HepG2 (cell line): ENCODE results near the gene SLC41A3. TPM values are rescaled to one million over a fixed set of nuclear protein-coding genes. Genes with fewer than 3 reads are reported as not detected.
"Not testable (repeated sequence)": the region's sequence is repeated elsewhere in the genome, so short reads cannot be mapped to it uniquely, and the experiment has no call there.

Experiments
- ATAC-seq: fragments of 200-7000 bp; cut with Tn5 transposase; 3 replicates; pipeline ENCODE4 v1.9.1; 2020; ENCODE audit warnings: mild to moderate bottlenecking, moderate library complexity
- BruUV-seq: library from RNA; stranded (reverse); fragments of 400-500 nt; replicated peaks from 2 replicates; lab custom pipeline; 2021; lab: Mats Ljungman, UMichigan
- CTCF ChIA-PET: fragments of 300-600 bp; formaldehyde crosslinking; extraction: SDS; loops from one replicate; lab custom pipeline; 2021; ENCODE audit warnings: low total read pairs, inconsistent platforms, low intra/inter-chr PET ratio; lab: Yijun Ruan, JAX
- POLR2A ChIA-PET: fragments of 350-600 bp; sonication (Branson Sonifier 250); formaldehyde crosslinking; loops from one replicate; lab custom pipeline; 2020; ENCODE audit warnings: antibody characterized with exemption, inconsistent platforms; lab: Yijun Ruan, JAX
- DNase-seq: peaks from one replicate; pipeline ENCODE4 v3.0.0-alpha.2; 2015; ENCODE audit warnings: low spot score
- FAIRE-seq: peaks from 3 replicates; lab custom pipeline; 2011; peaks lifted over from hg19 to GRCh38; lab: Jason Lieb, UNC
- H2AFZ ChIP-seq: one replicate; pipeline ENCODE4 v1.6.1; 2011; ENCODE audit warnings: low read length, inconsistent platforms
- H3K27ac ChIP-seq: fragments of 300-600 bp; 3 replicates; pipeline ENCODE4 v1.8.0; 2011; ENCODE audit warnings: mixed run types, mild to moderate bottlenecking, mixed read lengths, low read length, inconsistent platforms; ENCODE audit not compliant: insufficient read depth; ENCODE audit errors: extremely low read length
- H3K27me3 ChIP-seq, 2 experiments: fragments of 200-600 bp in 1 of 2; 2 replicates in 1 of 2; 3 replicates in 1 of 2; pipeline versions ENCODE4 v1.6.0 to v1.8.0; 2011; ENCODE audit warnings: low read length in 2 of 2, mild to moderate bottlenecking in 2 of 2, moderate library complexity in 2 of 2, inconsistent platforms in 1 of 2; ENCODE audit not compliant: insufficient read depth in 2 of 2, control insufficient read depth in 1 of 2
- H3K36me3 ChIP-seq, 2 experiments: fragments of 200-600 bp in 1 of 2; replicated peaks in 1 of 2; 2 replicates in 1 of 2; 3 replicates in 1 of 2; pipeline versions ENCODE4 v1.5.1 to v1.8.0; 2011; ENCODE audit warnings: low read length in 2 of 2, inconsistent platforms in 1 of 2; ENCODE audit not compliant: insufficient read depth in 2 of 2, control insufficient read depth in 1 of 2
- H3K4me1 ChIP-seq: 2 replicates; pipeline ENCODE4 v1.5.1; 2012; ENCODE audit warnings: low read length, inconsistent platforms; ENCODE audit not compliant: insufficient read depth
- H3K4me2 ChIP-seq: 2 replicates; pipeline ENCODE4 v1.6.0; 2011; ENCODE audit warnings: low read depth, low read length, inconsistent platforms
- H3K4me3 ChIP-seq, 3 experiments: fragments of 200-600 bp in 1 of 3; sonication (generic), shearing (Covaris generic) in 1 of 3; replicated peaks in 1 of 3; 2 replicates each; pipeline ENCODE4 v1.5.1; 2011 to 2016; ENCODE audit warnings: low read length in 3 of 3, inconsistent platforms in 2 of 3, low read depth in 2 of 3, mild to moderate bottlenecking in 2 of 3, control low read depth in 1 of 3, mixed read lengths in 1 of 3; ENCODE audit not compliant: insufficient read depth in 1 of 3
- H3K79me2 ChIP-seq: one replicate; pipeline ENCODE4 v1.6.1; 2011; ENCODE audit warnings: low read length, inconsistent platforms; ENCODE audit not compliant: insufficient read depth
- H3K9ac ChIP-seq: 2 replicates; pipeline ENCODE4 v1.6.0; 2011; ENCODE audit warnings: mild to moderate bottlenecking, low read depth, low read length, inconsistent platforms; ENCODE audit not compliant: insufficient read depth
- H3K9me3 ChIP-seq: 2 replicates; pipeline ENCODE4 v1.5.1; 2012; ENCODE audit warnings: mild to moderate bottlenecking, low read length
- H4K20me1 ChIP-seq: 2 replicates; pipeline ENCODE4 v1.6.0; 2011; ENCODE audit warnings: inconsistent platforms, mild to moderate bottlenecking, low read length, moderate library complexity; ENCODE audit not compliant: insufficient read depth
- ATAD3A ChIP-seq: sonication (generic); formaldehyde crosslinking; IDR thresholded peaks from 2 replicates; pipeline ENCODE4 v1.4.0; 2020; ENCODE audit warnings: missing genetic modification reagents
- FOXP1 ChIP-seq, 2 experiments: fragments of 450-650 bp in 1 of 2; IDR thresholded peaks; 2 replicates each; pipeline ENCODE4 v1.6.1; 2017 to 2018; ENCODE audit warnings: antibody characterized with exemption in 1 of 2
- FUBP1 ChIP-seq: sonication (generic); formaldehyde crosslinking; IDR thresholded peaks from 2 replicates; pipeline ENCODE4 v1.5.1; 2020; ENCODE audit warnings: missing genetic modification reagents, mild to moderate bottlenecking, borderline replicate concordance
- MXD4 ChIP-seq: IDR thresholded peaks from 2 replicates; pipeline ENCODE4 v1.6.1; 2016; ENCODE audit warnings: mild to moderate bottlenecking, missing biosample characterization, missing genetic modification reagents
- NFIC ChIP-seq: IDR thresholded peaks from 2 replicates; pipeline ENCODE4 v1.6.1; 2012; ENCODE audit warnings: mild to moderate bottlenecking, low read length, inconsistent platforms
- PHB2 ChIP-seq: fragments of 450-650 bp; IDR thresholded peaks from 2 replicates; pipeline ENCODE4 v1.6.1; 2018; ENCODE audit not compliant: partially characterized antibody
- PHF21A ChIP-seq: sonication (generic); formaldehyde crosslinking; IDR thresholded peaks from 2 replicates; pipeline ENCODE4 v1.5.0; 2020; ENCODE audit warnings: mild to moderate bottlenecking, missing genetic modification reagents
- PLRG1 ChIP-seq: fragments of 450-650 bp; conservative IDR thresholded peaks from 2 replicates; pipeline ENCODE4 v1.6.1; 2016
- PPARG ChIP-seq: conservative IDR thresholded peaks from 2 replicates; pipeline ENCODE4 v1.6.1; 2016; ENCODE audit warnings: missing biosample characterization, missing genetic modification reagents
- RAD21 ChIP-seq: fragments of 450-650 bp; formaldehyde crosslinking; IDR thresholded peaks from 2 replicates; pipeline ENCODE4 v1.5.0; 2020; ENCODE audit warnings: mild to moderate bottlenecking
- SAP130 ChIP-seq: IDR thresholded peaks from 2 replicates; pipeline ENCODE4 v1.6.1; 2016; ENCODE audit warnings: low read depth
- TARDBP ChIP-seq: sonication (generic); formaldehyde crosslinking; IDR thresholded peaks from 2 replicates; pipeline ENCODE4 v1.8.0; 2022; ENCODE audit warnings: mild to moderate bottlenecking, missing genetic modification reagents
- YEATS2 ChIP-seq: sonication (generic); formaldehyde crosslinking; IDR thresholded peaks from 2 replicates; pipeline ENCODE4 v1.4.0; 2020; ENCODE audit warnings: missing genetic modification reagents, borderline replicate concordance
- ZNF616 ChIP-seq: sonication (generic); formaldehyde crosslinking; IDR thresholded peaks from 2 replicates; pipeline ENCODE4 v1.5.0; 2020; ENCODE audit warnings: low read depth, mild to moderate bottlenecking, missing genetic modification reagents
- ZNF619 ChIP-seq: sonication (generic); formaldehyde crosslinking; IDR thresholded peaks from 2 replicates; pipeline ENCODE4 v1.4.0; 2020; ENCODE audit warnings: mild to moderate bottlenecking, missing genetic modification reagents
- ZNF639 ChIP-seq: conservative IDR thresholded peaks from 2 replicates; pipeline ENCODE4 v1.6.1; 2018; ENCODE audit warnings: missing genetic modification reagents
- WGBS: methylation state at CpG from one replicate; pipeline ENCODE4 v1.1.6; 2017; ENCODE audit warnings: low lambda C conversion rate; 5-methylcytosine and 5-hydroxymethylcytosine counted together
- in situ Hi-C: cut with HindIII; loops from 2 replicates; pipeline ENCODE4 v1.10.0; 2017; ENCODE audit warnings: low pct_unique_long_range_greater_than_20kb; ENCODE audit not compliant: extremely low pct_ligation_motif_present
- intact Hi-C: fragments of 100-400 bp; cut with micrococcal nuclease; formaldehyde crosslinking; loops from one replicate; pipeline ENCODE4 v1.10.0; 2022; ENCODE audit not compliant: unreplicated experiment
- polyA plus RNA-seq, 8 experiments: library from polyadenylated mRNA; depleted of rRNA in 3 of 8; stranded (reverse) in 7 of 8; unstranded in 1 of 8; fragments of >200 nt; fragmentation: Illumina TruSeq in 4 of 8; extraction: Trizol in 4 of 8; gene quantifications; 2 replicates each; pipeline versions ENCODE4 v1.2.1 to v1.2.3, GENCODE V29; 2011 to 2016; ENCODE audit warnings: low read depth in 4 of 8, missing spikeins in 1 of 8, mixed read lengths in 1 of 8; ENCODE audit not compliant: insufficient read depth in 1 of 8
- total RNA-seq, 5 experiments: library from RNA; depleted of rRNA; stranded (reverse); fragments of >200 nt; fragmentation: Illumina TruSeq; extraction: Trizol; gene quantifications; 2 replicates each; pipeline ENCODE4 v1.2.3, GENCODE V29; 2016; ENCODE audit warnings: low read depth in 1 of 5
- TF ChIP-seq, protein P1 (sequence below): IDR thresholded peaks from 2 replicates; pipeline ENCODE4 v1.6.1; 2016; ENCODE audit warnings: control low read depth

Gene SLC41A3
- total and polyA plus RNA-seq, 2 of the 13 experiments (the other 11 are each of a cell fraction or from before 2014, with no cell fraction given), result 26.0 to 71.1 TPM

- TF ChIP-seq, protein P1, sequence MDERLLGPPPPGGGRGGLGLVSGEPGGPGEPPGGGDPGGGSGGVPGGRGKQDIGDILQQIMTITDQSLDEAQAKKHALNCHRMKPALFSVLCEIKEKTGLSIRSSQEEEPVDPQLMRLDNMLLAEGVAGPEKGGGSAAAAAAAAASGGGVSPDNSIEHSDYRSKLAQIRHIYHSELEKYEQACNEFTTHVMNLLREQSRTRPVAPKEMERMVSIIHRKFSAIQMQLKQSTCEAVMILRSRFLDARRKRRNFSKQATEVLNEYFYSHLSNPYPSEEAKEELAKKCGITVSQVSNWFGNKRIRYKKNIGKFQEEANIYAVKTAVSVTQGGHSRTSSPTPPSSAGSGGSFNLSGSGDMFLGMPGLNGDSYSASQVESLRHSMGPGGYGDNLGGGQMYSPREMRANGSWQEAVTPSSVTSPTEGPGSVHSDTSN (CRISPR knock-in tag), result no peak
- TF ChIP-seq MXD4 (CRISPR knock-in tag) (no peak), PPARG (CRISPR knock-in tag) (no peak), ZNF639 (CRISPR knock-in tag) (no peak), FOXP1 (IDR thresholded peaks at IDR 0.05) (no peak), FOXP1 (CRISPR knock-in tag; IDR thresholded peaks at IDR 0.05) (no peak), ZNF619 (CRISPR knock-in tag) (no peak), NFIC (no peak), YEATS2 (CRISPR knock-in tag) (peak; percentile 34; the same call in 1 of the 2 replicates), RAD21 (CRISPR knock-in tag) (no peak), SAP130 (CRISPR knock-in tag) (peak; percentile 53), TARDBP (CRISPR knock-in tag) (no peak), PHF21A (CRISPR knock-in tag) (0 out of 2 replicates have a peak, but pooled peaks have one; percentile 40), FUBP1 (CRISPR knock-in tag) (no peak), ATAD3A (no peak), PLRG1 (no peak), PHB2 (no peak), ZNF616 (CRISPR knock-in tag) (no peak)
- TF ChIP-seq, all 625 proteins: peak for 84
Measured at GRCh38 chr3:125990253-125990970, 93.5 kb downstream of the SLC41A3 start (continued).

- H3K9ac ChIP-seq, in situ Hi-C loops, DNase-seq, H3K27ac ChIP-seq, CTCF ChIA-PET, H3K9me3 ChIP-seq, H3K36me3 ChIP-seq, H3K79me2 ChIP-seq, BruUV-seq, H3K4me1 ChIP-seq, H2AFZ ChIP-seq, H4K20me1 ChIP-seq, intact Hi-C loops, POLR2A ChIA-PET, H3K4me3 ChIP-seq, H3K4me2 ChIP-seq, H3K27me3 ChIP-seq: not testable (repeated sequence)
- 29% methylated on average over 1 of the region's 2 CpGs for WGBS
- peak; percentile 58 for FAIRE-seq
- ATAC-seq, result peak; percentile 91
Measured at GRCh38 chr3:125984951-125985350, 99.0 kb downstream of the SLC41A3 start.
